ENCODE data around the gene ARHGEF17.

GRCh38 chr11:73294604-73295003 lies 13.5 kb upstream of the ARHGEF17 start:
- no peak for TF ChIP-seq CTCF (IDR thresholded peaks at IDR 0.05)
- TF ChIP-seq POLR2A (IDR thresholded peaks at IDR 0.05), result no peak

All from testis (tissue), 2 donors.